HCT116 (cell line): ENCODE results near the gene TOP2B.

ENCODE experiments used
- CBX3 ChIP-seq: IDR thresholded peaks from 2 replicates; pipeline ENCODE4 v1.6.1; 2012; ENCODE audit warnings: low read depth
- EZH2 ChIP-seq: fragments of 200-600 bp; sonication (generic); IDR thresholded peaks from 2 replicates; pipeline ENCODE4 v1.6.1; 2017; ENCODE audit warnings: antibody characterized with exemption, mixed run types
- JUND ChIP-seq: IDR thresholded peaks from 2 replicates; pipeline ENCODE4 v1.6.1; 2012
- MAX ChIP-seq: IDR thresholded peaks from 2 replicates; pipeline ENCODE4 v1.6.1; 2012
- POLR2A ChIP-seq: IDR thresholded peaks from 2 replicates; pipeline ENCODE4 v1.7.0; 2011; ENCODE audit warnings: borderline replicate concordance; ENCODE audit not compliant: insufficient read depth, insufficient read length; ENCODE audit errors: extremely low read depth
- POLR2AphosphoS5 ChIP-seq: IDR thresholded peaks from 2 replicates; pipeline ENCODE4 v1.6.1; 2011; ENCODE audit warnings: mild to moderate bottlenecking, low read depth, low read length, moderate library complexity
- RAD21 ChIP-seq: IDR thresholded peaks from 2 replicates; pipeline ENCODE4 v1.6.1; 2012; ENCODE audit warnings: low read depth, mild to moderate bottlenecking
- SIN3A ChIP-seq: IDR thresholded peaks from 2 replicates; pipeline ENCODE4 v1.6.1; 2012; ENCODE audit warnings: low read depth
- SP1 ChIP-seq: IDR thresholded peaks from 2 replicates; pipeline ENCODE4 v1.6.1; 2012; ENCODE audit warnings: low read depth
- TCF7L2 ChIP-seq: IDR thresholded peaks from 2 replicates; pipeline ENCODE4 v1.7.0; 2011; ENCODE audit warnings: borderline replicate concordance, inconsistent platforms; ENCODE audit not compliant: insufficient read depth, insufficient read length; ENCODE audit errors: extremely low read depth
- ZNF274 ChIP-seq: fragments of 200-500 bp; sonication (Bioruptor generic); IDR thresholded peaks from 2 replicates; pipeline ENCODE4 v1.6.1; 2014; ENCODE audit warnings: mild to moderate bottlenecking, low read depth, low read length, inconsistent platforms
- TF ChIP-seq, protein P1 (sequence below), 3 experiments: fragments of 200-600 bp in 1 of 3; sonication (generic) in 1 of 3; IDR thresholded peaks in 2 of 3; conservative IDR thresholded peaks in 1 of 3; 2 replicates each; pipeline ENCODE4 v1.5.1; 2012 to 2017; ENCODE audit warnings: low read depth in 2 of 3, low read length in 2 of 3, antibody characterized with exemption in 1 of 3, borderline replicate concordance in 1 of 3, control low read depth in 1 of 3, mild to moderate bottlenecking in 1 of 3, mixed read lengths in 1 of 3, mixed run types in 1 of 3, moderate library complexity in 1 of 3; ENCODE audit not compliant: insufficient read depth in 1 of 3
- TF ChIP-seq, protein P2 (sequence below): IDR thresholded peaks from 2 replicates; pipeline ENCODE4 v1.6.1; 2012; ENCODE audit warnings: low read depth

GRCh38 chr3:25589783-25590258 lies 74.9 kb downstream of the TOP2B start:
- TF ChIP-seq POLR2A, result no peak
- TF ChIP-seq, protein P1, sequence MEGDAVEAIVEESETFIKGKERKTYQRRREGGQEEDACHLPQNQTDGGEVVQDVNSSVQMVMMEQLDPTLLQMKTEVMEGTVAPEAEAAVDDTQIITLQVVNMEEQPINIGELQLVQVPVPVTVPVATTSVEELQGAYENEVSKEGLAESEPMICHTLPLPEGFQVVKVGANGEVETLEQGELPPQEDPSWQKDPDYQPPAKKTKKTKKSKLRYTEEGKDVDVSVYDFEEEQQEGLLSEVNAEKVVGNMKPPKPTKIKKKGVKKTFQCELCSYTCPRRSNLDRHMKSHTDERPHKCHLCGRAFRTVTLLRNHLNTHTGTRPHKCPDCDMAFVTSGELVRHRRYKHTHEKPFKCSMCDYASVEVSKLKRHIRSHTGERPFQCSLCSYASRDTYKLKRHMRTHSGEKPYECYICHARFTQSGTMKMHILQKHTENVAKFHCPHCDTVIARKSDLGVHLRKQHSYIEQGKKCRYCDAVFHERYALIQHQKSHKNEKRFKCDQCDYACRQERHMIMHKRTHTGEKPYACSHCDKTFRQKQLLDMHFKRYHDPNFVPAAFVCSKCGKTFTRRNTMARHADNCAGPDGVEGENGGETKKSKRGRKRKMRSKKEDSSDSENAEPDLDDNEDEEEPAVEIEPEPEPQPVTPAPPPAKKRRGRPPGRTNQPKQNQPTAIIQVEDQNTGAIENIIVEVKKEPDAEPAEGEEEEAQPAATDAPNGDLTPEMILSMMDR (IDR thresholded peaks at IDR 0.05 in 2 of 3, conservative IDR thresholded peaks at IDR 0.05 in 1 of 3; ENCODE audit: borderline replicate concordance in 1 of 3, insufficient read depth in 1 of 3, low read depth in 2 of 3, low read length in 2 of 3), result no peak
- TF ChIP-seq SIN3A, result no peak
- TF ChIP-seq EZH2, result no peak
- TF ChIP-seq, protein P2, sequence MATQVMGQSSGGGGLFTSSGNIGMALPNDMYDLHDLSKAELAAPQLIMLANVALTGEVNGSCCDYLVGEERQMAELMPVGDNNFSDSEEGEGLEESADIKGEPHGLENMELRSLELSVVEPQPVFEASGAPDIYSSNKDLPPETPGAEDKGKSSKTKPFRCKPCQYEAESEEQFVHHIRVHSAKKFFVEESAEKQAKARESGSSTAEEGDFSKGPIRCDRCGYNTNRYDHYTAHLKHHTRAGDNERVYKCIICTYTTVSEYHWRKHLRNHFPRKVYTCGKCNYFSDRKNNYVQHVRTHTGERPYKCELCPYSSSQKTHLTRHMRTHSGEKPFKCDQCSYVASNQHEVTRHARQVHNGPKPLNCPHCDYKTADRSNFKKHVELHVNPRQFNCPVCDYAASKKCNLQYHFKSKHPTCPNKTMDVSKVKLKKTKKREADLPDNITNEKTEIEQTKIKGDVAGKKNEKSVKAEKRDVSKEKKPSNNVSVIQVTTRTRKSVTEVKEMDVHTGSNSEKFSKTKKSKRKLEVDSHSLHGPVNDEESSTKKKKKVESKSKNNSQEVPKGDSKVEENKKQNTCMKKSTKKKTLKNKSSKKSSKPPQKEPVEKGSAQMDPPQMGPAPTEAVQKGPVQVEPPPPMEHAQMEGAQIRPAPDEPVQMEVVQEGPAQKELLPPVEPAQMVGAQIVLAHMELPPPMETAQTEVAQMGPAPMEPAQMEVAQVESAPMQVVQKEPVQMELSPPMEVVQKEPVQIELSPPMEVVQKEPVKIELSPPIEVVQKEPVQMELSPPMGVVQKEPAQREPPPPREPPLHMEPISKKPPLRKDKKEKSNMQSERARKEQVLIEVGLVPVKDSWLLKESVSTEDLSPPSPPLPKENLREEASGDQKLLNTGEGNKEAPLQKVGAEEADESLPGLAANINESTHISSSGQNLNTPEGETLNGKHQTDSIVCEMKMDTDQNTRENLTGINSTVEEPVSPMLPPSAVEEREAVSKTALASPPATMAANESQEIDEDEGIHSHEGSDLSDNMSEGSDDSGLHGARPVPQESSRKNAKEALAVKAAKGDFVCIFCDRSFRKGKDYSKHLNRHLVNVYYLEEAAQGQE, result no peak
- no peak for TF ChIP-seq ZNF274
- no peak for TF ChIP-seq MAX
- no peak for TF ChIP-seq RAD21
- TF ChIP-seq JUND, result no peak
- no peak for TF ChIP-seq POLR2AphosphoS5
- TF ChIP-seq TCF7L2, result no peak
- TF ChIP-seq SP1, result no peak
- no peak for TF ChIP-seq CBX3
